ENCODE data around the gene PPP2R5B. TPM values are rescaled to one million over a fixed set of nuclear protein-coding genes. Genes with fewer than 3 reads are reported as not detected.
A peak's percentile ranks its signal among the peaks of the same experiment; 100 is the strongest.

The PPP2R5B gene
- 23.9 TPM for total RNA-seq
- long read RNA-seq, transcript PPP2R5B-201 (14 exons, 2,745 nt), result major isoform, 11 of 55 reads
- long read RNA-seq, partial matches to known transcripts, result 27 of 55 reads
- long read RNA-seq, other reads (novel, unspliced or antisense), result 17 of 55 reads

DNA sequence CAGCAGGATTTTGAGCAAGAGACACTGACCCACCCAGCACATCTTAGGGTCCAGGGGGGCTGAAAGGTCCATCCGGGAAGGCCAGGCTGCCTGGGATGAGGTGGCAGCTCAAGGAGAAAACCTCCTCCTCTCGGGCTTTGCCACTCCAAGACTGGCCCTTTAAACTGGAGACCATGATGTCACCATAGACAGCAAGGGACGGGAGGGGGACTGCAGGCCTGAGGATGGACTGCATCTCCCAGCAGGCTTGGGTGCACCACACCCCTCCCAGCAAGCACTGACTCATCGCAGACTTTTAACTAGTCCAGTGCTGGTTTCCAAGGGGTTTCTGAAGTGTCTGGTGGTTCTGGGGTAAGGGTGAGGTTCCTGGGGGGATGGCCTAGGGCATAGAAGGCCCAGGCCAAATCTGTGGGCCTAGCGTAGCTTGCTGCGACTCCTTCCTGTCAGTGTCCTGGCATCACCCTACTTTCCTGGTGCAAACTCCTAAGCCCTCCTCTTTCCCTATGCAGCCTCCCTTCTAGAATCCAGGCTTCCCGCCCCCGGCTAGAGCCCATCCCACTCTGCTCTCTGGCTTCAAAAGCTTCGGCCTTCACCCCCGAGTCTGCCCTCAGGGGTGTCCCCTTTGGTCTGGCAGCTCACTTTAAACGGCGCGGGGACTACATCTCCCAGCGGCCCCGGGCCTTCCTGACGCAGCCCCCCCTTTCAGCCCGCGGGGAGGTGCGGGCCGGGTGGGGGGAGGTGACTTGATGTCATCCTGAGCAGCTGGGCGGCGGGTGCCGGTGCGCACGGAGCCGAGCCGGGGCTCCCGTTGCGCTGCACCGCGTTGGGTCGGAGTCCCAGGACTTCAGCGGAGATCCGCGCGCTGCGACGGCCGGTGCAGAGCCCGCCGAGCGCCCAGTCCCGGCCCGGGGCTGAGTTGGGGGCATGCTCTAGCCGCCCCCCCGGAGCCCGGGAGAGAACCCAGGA lies at the start of gene PPP2R5B:
Gene PPP2R5B (plus strand): TSS at position 746 of the 966 bp plus-strand sequence. CDS start 1,046 bp downstream, outside the sequence.
- H3K27me3 ChIP-seq (ENCODE audit: low read depth), result no peaks in the 10 kb centered on the region
- TF ChIP-seq, protein P1, sequence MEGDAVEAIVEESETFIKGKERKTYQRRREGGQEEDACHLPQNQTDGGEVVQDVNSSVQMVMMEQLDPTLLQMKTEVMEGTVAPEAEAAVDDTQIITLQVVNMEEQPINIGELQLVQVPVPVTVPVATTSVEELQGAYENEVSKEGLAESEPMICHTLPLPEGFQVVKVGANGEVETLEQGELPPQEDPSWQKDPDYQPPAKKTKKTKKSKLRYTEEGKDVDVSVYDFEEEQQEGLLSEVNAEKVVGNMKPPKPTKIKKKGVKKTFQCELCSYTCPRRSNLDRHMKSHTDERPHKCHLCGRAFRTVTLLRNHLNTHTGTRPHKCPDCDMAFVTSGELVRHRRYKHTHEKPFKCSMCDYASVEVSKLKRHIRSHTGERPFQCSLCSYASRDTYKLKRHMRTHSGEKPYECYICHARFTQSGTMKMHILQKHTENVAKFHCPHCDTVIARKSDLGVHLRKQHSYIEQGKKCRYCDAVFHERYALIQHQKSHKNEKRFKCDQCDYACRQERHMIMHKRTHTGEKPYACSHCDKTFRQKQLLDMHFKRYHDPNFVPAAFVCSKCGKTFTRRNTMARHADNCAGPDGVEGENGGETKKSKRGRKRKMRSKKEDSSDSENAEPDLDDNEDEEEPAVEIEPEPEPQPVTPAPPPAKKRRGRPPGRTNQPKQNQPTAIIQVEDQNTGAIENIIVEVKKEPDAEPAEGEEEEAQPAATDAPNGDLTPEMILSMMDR (IDR thresholded peaks at IDR 0.05), result no peak
- H3K4me3 ChIP-seq, result peak within 1 kb of the TSS; percentile 100
- DNase-seq (peak; percentile 95), ATAC-seq (peak; percentile 97 to 98)
- intact Hi-C loops (cut with DNase I), result no loop called here
- H3K9me3 ChIP-seq, result no peaks in the 10 kb centered on the region
- H3K27ac ChIP-seq, result peak within 1 kb of the TSS; percentile 97
- peaks cover 26% of the 10 kb centered on the region for H3K4me1 ChIP-seq
- peaks cover 23% of the 10 kb centered on the region for H3K36me3 ChIP-seq

DNA sequence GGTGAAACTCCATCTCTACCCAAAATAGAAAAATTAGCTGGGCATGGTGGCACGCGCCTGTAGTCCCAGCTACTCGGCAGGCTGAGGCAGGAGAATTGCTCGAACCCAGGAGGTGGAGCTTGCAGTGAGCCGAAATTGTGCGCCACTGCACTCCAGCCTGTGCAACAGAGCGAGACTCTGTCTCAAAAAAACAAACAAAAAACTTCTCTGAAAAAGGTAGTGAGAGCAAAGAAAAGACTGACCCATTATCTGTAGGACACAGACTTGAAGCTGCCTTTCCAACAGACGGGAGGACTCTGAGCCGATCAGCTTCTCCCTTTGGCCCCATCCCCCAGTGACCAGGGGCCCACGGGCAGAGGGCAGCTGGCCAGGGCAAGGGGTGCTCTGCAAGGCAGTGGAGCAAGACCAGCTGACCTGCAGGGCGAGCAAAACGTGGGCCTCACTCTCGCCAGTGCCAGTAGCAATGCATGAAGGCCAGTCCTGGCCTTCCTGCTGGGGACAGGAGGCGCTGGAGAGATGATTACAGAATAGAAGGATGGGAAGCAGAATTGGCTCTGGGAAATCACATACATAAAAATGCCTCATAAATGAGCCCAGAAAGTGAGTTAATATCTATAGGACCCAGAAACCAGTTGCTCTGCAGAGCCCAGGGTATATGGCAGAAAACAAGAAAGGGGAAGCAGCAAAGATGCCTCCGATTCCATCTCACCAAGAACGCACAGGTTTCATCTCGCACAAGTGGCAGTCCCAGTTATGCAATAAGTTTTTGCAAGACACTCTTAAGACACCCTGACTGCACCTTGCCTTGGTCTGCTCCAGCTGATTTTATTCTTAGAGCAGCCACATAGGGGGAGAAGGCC lies 48.9 kb upstream of the PPP2R5B start:
- ATAC-seq (no peak), DNase-seq (no peak)
- Histone ChIP-seq H3K4me3 (peak overlapping the region; percentile 97), H3K27me3 (ENCODE audit: low read depth) (no peaks in the 10 kb centered on the region), H3K4me1 (peaks cover 87% of the 10 kb centered on the region), H3K9me3 (no peaks in the 10 kb centered on the region), H3K27ac (peak overlapping the region; percentile 91), H3K36me3 (peaks cover 37% of the 10 kb centered on the region)
- intact Hi-C loops (cut with DNase I), result no loop called here
- TF ChIP-seq, protein P1 (IDR thresholded peaks at IDR 0.05), result no peak

DNA sequence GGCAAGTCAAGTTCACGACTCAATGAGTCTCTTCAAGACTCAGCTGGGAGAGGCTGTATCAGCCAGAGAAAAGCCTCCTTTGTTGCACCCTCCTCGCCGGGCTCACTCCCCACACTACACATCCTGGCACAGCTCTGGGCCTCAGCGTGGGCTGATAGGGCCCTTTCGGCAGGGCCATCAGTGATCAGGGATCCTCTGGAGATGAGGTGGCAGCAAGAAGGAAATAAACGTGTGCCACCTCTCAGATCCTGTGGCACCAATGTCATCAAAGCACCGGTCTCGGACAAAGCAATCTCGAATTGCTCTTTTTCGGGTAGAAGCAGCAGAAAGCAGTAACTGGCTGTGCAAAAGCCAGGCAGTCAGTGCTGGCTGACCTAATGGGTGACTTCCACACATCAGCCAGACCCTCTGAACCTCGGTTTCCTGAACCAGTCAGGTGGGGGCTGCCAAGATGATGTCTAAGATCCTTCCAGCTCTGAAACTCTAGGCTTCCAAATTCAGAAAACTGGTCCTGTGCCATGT lies 48.2 kb upstream of the PPP2R5B start:
- Histone ChIP-seq H3K36me3 (peaks cover 32% of the 10 kb centered on the region), H3K27ac (peak overlapping the region; percentile 91)
- TF ChIP-seq, protein P1 (IDR thresholded peaks at IDR 0.05), result no peak

DNA sequence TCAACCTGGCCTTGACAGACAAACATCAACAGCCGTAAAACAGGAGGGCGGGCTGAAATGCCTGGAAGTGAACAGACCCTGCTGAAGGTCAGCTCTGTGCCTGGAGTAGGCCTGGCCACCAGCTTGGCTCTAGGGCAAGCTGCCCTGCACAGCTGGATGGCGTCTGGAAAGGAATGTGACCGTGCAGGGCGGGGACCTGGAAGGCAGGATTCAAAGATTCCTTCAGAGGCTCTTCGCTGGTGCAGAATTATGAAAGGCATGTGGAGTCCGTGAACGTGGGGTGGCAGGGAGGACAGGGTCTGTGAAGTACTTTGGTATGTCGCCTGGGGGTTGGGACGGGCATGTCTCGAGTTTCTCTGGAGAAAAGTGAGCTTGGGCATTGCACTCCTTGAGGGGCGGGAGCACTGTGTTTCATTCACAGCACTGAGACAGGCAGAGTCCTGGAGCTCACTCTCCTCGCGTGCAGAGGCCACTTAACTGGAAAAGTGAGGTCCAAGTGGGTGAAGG lies 47.6 kb upstream of the PPP2R5B start:
- TF ChIP-seq, protein P1 (IDR thresholded peaks at IDR 0.05), result no peak
- intact Hi-C loops (cut with DNase I), result no loop called here
- Histone ChIP-seq H3K4me3 (peak overlapping the region; percentile 97), H3K9me3 (no peaks in the 10 kb centered on the region), H3K27me3 (ENCODE audit: low read depth) (no peaks in the 10 kb centered on the region), H3K4me1 (peaks cover 84% of the 10 kb centered on the region), H3K36me3 (peaks cover 26% of the 10 kb centered on the region), H3K27ac (peak overlapping the region; percentile 91)
- peak; percentile 83 for DNase-seq
- peak; percentile 39 to 40 for ATAC-seq

More for the DNA sequence above, 48.2 kb upstream of the PPP2R5B start:
- H3K9me3 ChIP-seq, result no peaks in the 10 kb centered on the region
- peak overlapping the region; percentile 97 for H3K4me3 ChIP-seq
- H3K4me1 ChIP-seq, result peaks cover 86% of the 10 kb centered on the region
- H3K27me3 ChIP-seq (ENCODE audit: low read depth), result no peaks in the 10 kb centered on the region
- intact Hi-C loops (cut with DNase I), result no loop called here
- DNase-seq (no peak), ATAC-seq (no peak)
